GM23338 (cell line): ENCODE measurements around the gene RPS26.

ENCODE experiments used
- CREB1 ChIP-seq: fragments of 250-450 bp; sonication (Bioruptor Pico); IDR thresholded peaks from 2 replicates; pipeline ENCODE4 v1.5.0; 2020; ENCODE audit warnings: low read depth, mild to moderate bottlenecking, moderate library complexity
- CTCF ChIP-seq, 2 experiments: fragments of 200-600 bp in 1 of 2; sonication (generic) in 1 of 2; conservative IDR thresholded peaks; 2 replicates each; pipeline versions ENCODE4 v1.5.1 to v1.6.1; 2016 to 2017; ENCODE audit warnings: antibody characterized with exemption in 2 of 2, low read depth in 2 of 2, mild to moderate bottlenecking in 2 of 2, moderate library complexity in 1 of 2
- EZH2 ChIP-seq: fragments of 200-600 bp; sonication (generic); IDR thresholded peaks from one replicate; pipeline ENCODE4 v1.8.0; 2017; ENCODE audit warnings: antibody characterized with exemption, mild to moderate bottlenecking, low read depth; ENCODE audit not compliant: unreplicated experiment
- EZH2phosphoT487 ChIP-seq: fragments of 200-600 bp; sonication (generic); IDR thresholded peaks from one replicate; pipeline ENCODE4 v1.8.1; 2018; ENCODE audit warnings: antibody characterized with exemption; ENCODE audit not compliant: unreplicated experiment
- POLR2AphosphoS5 ChIP-seq: IDR thresholded peaks from 2 replicates; pipeline ENCODE4 v1.6.1; 2016; ENCODE audit warnings: antibody characterized with exemption, low read depth
- REST ChIP-seq: IDR thresholded peaks from one replicate; pipeline ENCODE4 v1.6.1; 2018; ENCODE audit warnings: antibody characterized with exemption; ENCODE audit not compliant: unreplicated experiment
- ZNF462 ChIP-seq: fragments of 250-450 bp; sonication (Bioruptor Pico); IDR thresholded peaks from 2 replicates; pipeline ENCODE4 v1.5.0; 2020; ENCODE audit warnings: mild to moderate bottlenecking, moderate library complexity

GRCh38 chr12:56086608-56087007, 44.9 kb downstream of the RPS26 start:
- TF ChIP-seq REST = no peak
- TF ChIP-seq CTCF (conservative IDR thresholded peaks at IDR 0.05; ENCODE audit: low read depth in 2 of 2) = no peak
- TF ChIP-seq POLR2AphosphoS5 = no peak
- no peak for TF ChIP-seq EZH2
- no peak for TF ChIP-seq EZH2phosphoT487
- TF ChIP-seq CREB1 (CRISPR knock-in tag) = no peak
- TF ChIP-seq ZNF462 (CRISPR knock-in tag) = no peak
